Measurements from ENCODE around the gene TASP1.

The TASP1 gene

DNA sequence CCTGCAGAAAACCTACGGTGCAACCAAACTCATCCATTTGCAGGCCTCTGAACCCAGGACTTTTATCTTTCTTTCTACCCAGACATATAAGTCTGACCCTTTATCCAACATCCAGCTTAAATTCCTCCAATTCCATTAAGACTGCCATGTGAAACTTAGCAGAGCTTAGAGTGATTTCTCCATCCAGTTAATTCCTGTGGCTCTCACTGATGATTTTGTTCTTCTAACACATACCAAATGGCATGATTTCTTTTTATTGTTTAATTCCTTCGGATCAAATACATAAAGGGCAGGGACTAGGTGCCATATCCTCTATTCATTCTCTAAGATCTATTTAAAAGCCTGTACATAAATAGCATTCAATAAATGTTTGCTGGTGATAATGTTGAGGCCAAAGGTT is 92.9 kb downstream of the TASP1 start:
- no peak for DNase-seq (ENCODE audit: insufficient read length, low spot score)
- no peak for FAIRE-seq
- TF ChIP-seq, protein P1, sequence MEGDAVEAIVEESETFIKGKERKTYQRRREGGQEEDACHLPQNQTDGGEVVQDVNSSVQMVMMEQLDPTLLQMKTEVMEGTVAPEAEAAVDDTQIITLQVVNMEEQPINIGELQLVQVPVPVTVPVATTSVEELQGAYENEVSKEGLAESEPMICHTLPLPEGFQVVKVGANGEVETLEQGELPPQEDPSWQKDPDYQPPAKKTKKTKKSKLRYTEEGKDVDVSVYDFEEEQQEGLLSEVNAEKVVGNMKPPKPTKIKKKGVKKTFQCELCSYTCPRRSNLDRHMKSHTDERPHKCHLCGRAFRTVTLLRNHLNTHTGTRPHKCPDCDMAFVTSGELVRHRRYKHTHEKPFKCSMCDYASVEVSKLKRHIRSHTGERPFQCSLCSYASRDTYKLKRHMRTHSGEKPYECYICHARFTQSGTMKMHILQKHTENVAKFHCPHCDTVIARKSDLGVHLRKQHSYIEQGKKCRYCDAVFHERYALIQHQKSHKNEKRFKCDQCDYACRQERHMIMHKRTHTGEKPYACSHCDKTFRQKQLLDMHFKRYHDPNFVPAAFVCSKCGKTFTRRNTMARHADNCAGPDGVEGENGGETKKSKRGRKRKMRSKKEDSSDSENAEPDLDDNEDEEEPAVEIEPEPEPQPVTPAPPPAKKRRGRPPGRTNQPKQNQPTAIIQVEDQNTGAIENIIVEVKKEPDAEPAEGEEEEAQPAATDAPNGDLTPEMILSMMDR (IDR thresholded peaks at IDR 0.05; ENCODE audit: insufficient read depth, missing control alignments): no peak

DNA sequence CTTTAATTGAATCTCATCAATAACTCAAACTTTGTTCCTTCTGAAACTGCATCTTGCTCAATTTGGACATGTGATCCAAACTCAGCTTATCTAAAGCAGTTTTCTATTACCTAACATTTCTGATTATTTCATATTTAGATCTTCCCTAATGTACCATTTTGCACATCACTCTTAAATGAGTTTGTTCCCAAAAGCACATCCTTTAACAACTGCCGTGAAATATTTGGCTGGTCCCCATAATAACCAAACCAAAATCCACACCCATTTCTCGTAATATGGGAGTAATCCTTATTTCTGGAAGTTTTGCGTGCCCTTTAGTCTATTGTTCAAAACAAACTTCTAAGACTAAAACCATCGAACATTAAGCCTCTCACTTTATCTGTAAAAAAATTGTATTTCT is 94.9 kb downstream of the TASP1 start:
- FAIRE-seq: no peak
- no peak for DNase-seq (ENCODE audit: insufficient read length, low spot score)

DNA sequence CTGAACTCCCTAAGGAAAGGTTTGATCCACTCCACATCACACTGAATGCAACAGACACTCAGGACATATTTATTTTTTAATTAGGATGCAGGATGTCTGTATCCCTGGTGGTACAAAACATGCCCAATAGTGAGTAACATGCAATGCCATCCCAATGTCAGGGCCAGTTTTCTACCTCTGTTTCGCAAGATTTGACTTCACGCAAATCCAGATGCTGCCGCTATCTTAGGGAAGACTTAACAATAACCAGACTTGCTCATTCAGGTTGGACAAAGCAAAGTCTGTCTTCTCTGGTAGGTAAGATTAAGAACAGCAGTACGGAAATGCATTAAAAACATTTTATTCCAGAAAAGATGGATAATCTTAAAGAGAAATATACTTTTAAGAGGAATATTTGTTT is 103.1 kb downstream of the TASP1 start:
- DNase-seq (ENCODE audit: insufficient read length, low spot score) (no peak), FAIRE-seq (no peak)
- TF ChIP-seq, protein P1 (IDR thresholded peaks at IDR 0.05; ENCODE audit: insufficient read depth, missing control alignments): no peak

More for the DNA sequence above, 94.9 kb downstream of the TASP1 start:
- TF ChIP-seq, protein P1 (IDR thresholded peaks at IDR 0.05; ENCODE audit: insufficient read depth, missing control alignments): no peak

DNA sequence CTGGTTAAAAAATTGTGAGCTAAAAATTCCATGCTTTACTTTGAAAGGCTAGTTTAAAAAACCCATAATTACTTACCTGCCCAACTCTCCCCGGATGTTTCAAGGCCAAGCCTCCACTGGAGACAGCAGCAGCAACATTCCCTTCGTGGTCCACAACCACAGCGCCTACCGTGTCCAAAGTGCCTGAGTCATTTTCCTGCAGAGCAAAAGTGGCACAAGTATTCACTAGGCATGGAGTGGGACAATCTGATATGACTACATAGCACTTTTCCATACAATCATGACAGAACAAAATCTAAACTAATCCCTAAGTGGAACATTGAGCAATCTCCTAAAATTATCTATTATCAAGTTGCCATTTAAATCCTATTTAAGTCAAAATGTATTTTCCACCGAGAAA is 104.8 kb downstream of the TASP1 start:
- FAIRE-seq (no peak), DNase-seq (ENCODE audit: insufficient read length, low spot score) (no peak)
- TF ChIP-seq, protein P1 (IDR thresholded peaks at IDR 0.05; ENCODE audit: insufficient read depth, missing control alignments): no peak

DNA sequence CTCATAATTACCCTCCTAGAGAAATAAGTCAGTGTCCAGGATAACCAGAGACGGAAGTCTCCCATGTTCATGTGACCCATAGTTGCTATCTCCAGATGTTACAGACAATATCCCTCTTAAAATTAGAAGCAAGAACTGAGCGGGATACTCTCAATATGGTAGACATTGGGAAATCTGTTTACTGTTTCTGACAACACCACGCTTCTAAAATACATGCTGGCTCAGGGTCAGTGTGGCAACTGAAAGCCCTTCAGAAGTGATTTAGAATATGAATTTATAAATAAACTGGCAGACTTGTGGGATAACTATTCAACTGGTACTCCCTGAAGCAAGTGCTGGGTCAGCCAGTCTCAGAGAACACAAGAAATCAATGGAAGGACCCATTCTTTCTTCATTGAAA is 108.6 kb downstream of the TASP1 start:
- no peak for DNase-seq (ENCODE audit: insufficient read length, low spot score)
- TF ChIP-seq, protein P1 (IDR thresholded peaks at IDR 0.05; ENCODE audit: insufficient read depth, missing control alignments): no peak
- no peak for FAIRE-seq

DNA sequence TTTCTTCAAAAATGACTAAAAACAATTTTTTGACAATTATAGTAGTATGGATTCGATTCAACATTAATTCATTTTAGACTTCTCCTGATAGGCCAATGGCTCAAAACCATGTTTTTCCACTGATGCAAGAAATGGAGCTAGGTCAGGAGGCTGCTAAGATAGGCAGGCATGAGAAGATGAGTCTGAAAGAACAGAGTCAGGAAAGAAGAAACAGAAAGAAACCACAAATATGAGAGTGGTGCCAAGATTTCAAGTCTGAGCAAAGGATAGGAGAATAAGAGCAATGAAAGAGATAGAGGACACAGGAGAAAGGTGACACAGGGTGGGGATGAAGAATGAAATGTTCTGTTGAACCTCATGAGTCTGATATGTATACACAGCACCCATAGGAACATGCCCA is 112.2 kb downstream of the TASP1 start:
- TF ChIP-seq, protein P1 (IDR thresholded peaks at IDR 0.05; ENCODE audit: insufficient read depth, missing control alignments): no peak
- no peak for FAIRE-seq
- no peak for DNase-seq (ENCODE audit: insufficient read length, low spot score)

DNA sequence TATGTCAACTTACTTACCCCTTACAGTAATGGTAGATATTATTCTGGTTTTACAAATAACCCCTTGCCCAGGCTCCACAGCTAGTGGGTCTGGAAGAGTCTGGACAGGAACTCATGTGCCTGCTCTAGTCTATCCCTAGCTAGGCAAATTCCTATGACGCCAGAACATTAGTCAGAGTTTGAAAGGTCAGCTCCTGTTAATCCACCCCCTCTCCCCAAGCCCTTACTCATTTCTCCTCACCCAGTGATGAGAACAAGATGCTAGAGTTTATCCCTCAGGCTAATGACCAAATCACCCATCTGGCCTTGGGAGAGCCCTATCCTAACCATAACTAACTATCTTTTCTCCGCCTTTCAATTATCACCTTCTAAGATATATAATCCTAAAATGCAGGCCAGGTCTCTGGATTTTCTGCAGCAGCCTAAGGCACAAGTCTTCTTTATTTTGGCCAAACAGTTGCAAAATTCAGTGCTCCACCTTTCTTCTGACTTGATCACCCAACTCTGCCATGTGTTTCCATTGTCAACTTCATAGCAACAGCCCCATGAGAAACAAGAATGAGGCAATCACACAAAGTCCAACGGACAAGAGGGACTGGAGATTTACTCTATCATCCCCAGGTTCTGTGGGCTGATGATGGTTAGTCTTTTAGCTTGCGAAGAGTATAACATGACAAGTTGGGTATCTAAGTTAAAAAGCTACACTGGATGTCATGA is 113.3 kb downstream of the TASP1 start:
- DNase-seq (ENCODE audit: insufficient read length, low spot score) (no peak), FAIRE-seq (no peak)
- TF ChIP-seq, protein P1 (IDR thresholded peaks at IDR 0.05; ENCODE audit: insufficient read depth, missing control alignments): no peak

All from D721Med (cell line).